ENCODE data around the gene LRMDA.

Gene LRMDA

DNA sequence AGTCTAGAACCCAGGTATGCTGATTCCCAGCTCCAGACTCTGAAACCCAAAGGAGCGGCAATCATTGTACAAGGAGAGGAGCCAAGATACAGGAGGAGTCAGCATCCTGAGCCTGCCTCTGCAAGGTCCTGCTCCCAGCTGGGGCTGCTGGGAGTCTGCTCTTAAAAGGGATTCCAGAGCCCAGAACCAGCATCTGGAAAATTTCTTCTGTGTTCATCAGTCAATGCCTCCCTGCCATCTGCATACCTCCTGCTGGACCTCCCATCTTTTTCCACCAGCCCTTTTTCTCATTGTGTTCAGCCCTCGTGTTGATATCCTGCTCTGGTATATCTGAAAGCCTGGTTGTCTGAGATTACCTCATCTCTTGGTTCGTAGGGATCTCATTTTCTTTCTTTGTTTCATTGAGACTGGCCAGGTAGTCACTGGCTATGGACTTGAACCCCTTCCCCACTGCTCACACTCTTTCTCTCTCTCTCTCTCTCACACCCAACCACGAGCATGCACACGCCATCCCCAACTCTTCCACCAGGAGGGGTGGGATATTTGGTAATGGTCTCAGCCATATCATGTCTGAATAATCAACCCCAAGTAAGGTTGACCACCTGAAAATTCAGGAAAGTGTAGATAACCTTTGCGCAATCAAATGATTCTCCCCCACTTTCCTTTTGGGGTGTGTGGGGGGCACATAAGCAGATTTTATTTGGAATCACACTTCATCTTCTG lies 608.8 kb downstream of the LRMDA start:
- TF ChIP-seq ZBTB7A (IDR thresholded peaks at IDR 0.05; ENCODE audit: low read depth) (no peak), YY1 (IDR thresholded peaks at IDR 0.05; ENCODE audit: low read depth) (no peak), EP300 (IDR thresholded peaks at IDR 0.05; ENCODE audit: borderline replicate concordance) (no peak)

DNA sequence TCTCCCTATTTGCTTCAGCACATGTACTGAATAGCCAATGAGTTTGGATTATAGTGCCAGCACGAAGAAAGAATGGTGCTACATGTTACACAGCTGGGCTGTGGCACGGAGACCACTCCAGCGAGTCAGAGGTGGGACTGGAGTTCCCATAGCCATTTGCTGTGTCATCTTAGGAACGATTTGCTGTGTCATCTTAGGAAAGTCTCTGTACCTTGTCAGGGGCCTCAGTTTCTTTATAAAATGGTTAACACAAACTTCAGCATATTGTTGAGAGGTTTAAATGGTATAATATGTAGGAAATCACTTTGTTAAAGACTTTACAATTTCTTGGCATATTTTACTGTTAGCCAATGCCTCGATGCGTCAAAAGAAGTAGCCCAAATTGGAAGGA lies 609.4 kb downstream of the LRMDA start:
- TF ChIP-seq EGR1 (IDR thresholded peaks at IDR 0.05) (no peak), YY1 (IDR thresholded peaks at IDR 0.05; ENCODE audit: low read depth) (no peak), CEBPB (IDR thresholded peaks at IDR 0.05) (no peak), TEAD4 (IDR thresholded peaks at IDR 0.05) (no peak), CREB1 (IDR thresholded peaks at IDR 0.05; ENCODE audit: low read depth) (no peak), RAD21 (IDR thresholded peaks at IDR 0.05; ENCODE audit: low read depth) (no peak), ZBTB7A (IDR thresholded peaks at IDR 0.05; ENCODE audit: low read depth) (no peak)
- TF ChIP-seq, protein P1, sequence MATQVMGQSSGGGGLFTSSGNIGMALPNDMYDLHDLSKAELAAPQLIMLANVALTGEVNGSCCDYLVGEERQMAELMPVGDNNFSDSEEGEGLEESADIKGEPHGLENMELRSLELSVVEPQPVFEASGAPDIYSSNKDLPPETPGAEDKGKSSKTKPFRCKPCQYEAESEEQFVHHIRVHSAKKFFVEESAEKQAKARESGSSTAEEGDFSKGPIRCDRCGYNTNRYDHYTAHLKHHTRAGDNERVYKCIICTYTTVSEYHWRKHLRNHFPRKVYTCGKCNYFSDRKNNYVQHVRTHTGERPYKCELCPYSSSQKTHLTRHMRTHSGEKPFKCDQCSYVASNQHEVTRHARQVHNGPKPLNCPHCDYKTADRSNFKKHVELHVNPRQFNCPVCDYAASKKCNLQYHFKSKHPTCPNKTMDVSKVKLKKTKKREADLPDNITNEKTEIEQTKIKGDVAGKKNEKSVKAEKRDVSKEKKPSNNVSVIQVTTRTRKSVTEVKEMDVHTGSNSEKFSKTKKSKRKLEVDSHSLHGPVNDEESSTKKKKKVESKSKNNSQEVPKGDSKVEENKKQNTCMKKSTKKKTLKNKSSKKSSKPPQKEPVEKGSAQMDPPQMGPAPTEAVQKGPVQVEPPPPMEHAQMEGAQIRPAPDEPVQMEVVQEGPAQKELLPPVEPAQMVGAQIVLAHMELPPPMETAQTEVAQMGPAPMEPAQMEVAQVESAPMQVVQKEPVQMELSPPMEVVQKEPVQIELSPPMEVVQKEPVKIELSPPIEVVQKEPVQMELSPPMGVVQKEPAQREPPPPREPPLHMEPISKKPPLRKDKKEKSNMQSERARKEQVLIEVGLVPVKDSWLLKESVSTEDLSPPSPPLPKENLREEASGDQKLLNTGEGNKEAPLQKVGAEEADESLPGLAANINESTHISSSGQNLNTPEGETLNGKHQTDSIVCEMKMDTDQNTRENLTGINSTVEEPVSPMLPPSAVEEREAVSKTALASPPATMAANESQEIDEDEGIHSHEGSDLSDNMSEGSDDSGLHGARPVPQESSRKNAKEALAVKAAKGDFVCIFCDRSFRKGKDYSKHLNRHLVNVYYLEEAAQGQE (IDR thresholded peaks at IDR 0.05; ENCODE audit: low read depth): no peak

DNA sequence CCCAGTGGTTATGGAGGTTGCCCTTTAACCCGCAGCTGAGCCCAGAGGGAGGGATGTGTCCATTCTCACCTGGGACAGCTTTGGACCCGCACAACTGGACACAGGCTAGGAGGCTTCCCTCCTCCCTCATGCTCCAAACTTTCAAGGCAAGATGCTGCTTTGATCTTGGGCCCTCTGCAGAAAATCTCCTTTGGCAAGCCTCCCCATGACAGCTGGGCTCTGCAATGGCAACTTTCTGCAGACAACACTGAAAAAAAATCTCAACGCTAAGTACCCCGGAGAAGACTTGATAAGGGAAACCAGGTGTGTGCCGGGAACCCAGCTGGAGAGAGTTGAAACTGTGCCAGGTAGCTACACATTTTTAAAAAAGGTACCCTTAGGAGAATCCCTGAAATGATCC lies 610.1 kb downstream of the LRMDA start:
- TF ChIP-seq EGR1 (IDR thresholded peaks at IDR 0.05): no peak
- TF ChIP-seq YY1 (IDR thresholded peaks at IDR 0.05; ENCODE audit: low read depth): no peak
- TF ChIP-seq, protein P2, sequence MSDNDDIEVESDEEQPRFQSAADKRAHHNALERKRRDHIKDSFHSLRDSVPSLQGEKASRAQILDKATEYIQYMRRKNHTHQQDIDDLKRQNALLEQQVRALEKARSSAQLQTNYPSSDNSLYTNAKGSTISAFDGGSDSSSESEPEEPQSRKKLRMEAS (IDR thresholded peaks at IDR 0.05): no peak
- no peak for TF ChIP-seq TAF1 (IDR thresholded peaks at IDR 0.05; ENCODE audit: low read depth)
- no peak for TF ChIP-seq TEAD4 (IDR thresholded peaks at IDR 0.05)
- no peak for TF ChIP-seq CEBPB (IDR thresholded peaks at IDR 0.05)
- TF ChIP-seq ZBTB7A (IDR thresholded peaks at IDR 0.05; ENCODE audit: low read depth): no peak
- TF ChIP-seq, protein P3, sequence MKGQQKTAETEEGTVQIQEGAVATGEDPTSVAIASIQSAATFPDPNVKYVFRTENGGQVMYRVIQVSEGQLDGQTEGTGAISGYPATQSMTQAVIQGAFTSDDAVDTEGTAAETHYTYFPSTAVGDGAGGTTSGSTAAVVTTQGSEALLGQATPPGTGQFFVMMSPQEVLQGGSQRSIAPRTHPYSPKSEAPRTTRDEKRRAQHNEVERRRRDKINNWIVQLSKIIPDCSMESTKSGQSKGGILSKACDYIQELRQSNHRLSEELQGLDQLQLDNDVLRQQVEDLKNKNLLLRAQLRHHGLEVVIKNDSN (IDR thresholded peaks at IDR 0.05): no peak
- TF ChIP-seq, protein P1 (IDR thresholded peaks at IDR 0.05; ENCODE audit: low read depth): no peak
- no peak for TF ChIP-seq FOXM1 (IDR thresholded peaks at IDR 0.05; ENCODE audit: borderline replicate concordance, low read depth)
- TF ChIP-seq NFIC (IDR thresholded peaks at IDR 0.05): no peak
- no peak for TF ChIP-seq TCF12 (IDR thresholded peaks at IDR 0.05; ENCODE audit: low read depth)
- no peak for TF ChIP-seq EP300 (IDR thresholded peaks at IDR 0.05; ENCODE audit: borderline replicate concordance)
- TF ChIP-seq RAD21 (IDR thresholded peaks at IDR 0.05; ENCODE audit: low read depth): no peak
- TF ChIP-seq CREB1 (IDR thresholded peaks at IDR 0.05; ENCODE audit: low read depth): no peak

DNA sequence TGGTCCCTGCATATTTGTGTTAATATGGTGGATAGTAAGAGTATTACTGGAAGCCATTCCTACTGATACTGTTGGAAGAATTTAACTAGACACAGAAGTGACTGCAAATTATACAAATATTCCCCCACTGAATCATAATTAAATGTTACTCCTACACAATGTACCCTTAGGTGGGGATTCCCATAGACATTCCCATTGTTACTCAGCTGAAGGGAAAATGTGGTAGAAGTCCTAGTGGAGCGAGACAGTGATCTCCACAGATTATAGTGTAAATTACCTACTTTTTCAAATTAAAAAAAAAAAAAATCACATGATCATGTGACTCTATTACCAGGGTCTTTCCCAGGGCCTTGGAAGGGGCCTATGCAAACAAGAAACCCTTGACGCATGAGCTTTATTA lies 611.8 kb downstream of the LRMDA start:
- TF ChIP-seq YY1 (IDR thresholded peaks at IDR 0.05; ENCODE audit: low read depth): no peak
- TF ChIP-seq TAF1 (IDR thresholded peaks at IDR 0.05; ENCODE audit: low read depth): no peak
- no peak for TF ChIP-seq FOXM1 (IDR thresholded peaks at IDR 0.05; ENCODE audit: borderline replicate concordance, low read depth)
- TF ChIP-seq TCF12 (IDR thresholded peaks at IDR 0.05; ENCODE audit: low read depth): no peak
- TF ChIP-seq TEAD4 (IDR thresholded peaks at IDR 0.05): no peak
- TF ChIP-seq, protein P2 (IDR thresholded peaks at IDR 0.05): no peak
- TF ChIP-seq NFIC (IDR thresholded peaks at IDR 0.05): no peak
- TF ChIP-seq CEBPB (IDR thresholded peaks at IDR 0.05): no peak
- TF ChIP-seq, protein P1 (IDR thresholded peaks at IDR 0.05; ENCODE audit: low read depth): no peak

DNA sequence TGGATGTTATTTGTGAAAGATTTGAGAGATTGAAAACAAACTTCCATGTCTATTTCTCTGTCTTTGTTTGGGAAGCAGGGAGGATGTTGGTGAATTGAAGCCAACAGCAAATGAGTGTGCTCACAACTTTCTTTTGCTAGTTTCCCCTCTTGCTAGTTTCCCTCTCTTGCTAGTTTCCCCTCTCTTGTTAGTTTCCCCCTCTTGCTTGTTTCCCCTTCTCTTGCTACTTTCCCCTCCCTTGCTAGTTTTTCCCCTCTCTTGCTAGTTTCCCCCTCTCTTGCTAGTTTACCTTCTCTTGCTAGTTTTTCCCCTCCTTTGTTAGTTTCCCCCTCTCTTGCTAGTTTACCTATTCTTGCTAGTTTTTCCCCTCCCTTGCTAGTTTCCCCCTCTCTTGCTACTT lies 613.3 kb downstream of the LRMDA start:
- no peak for TF ChIP-seq EP300 (IDR thresholded peaks at IDR 0.05; ENCODE audit: borderline replicate concordance)
- no peak for TF ChIP-seq TEAD4 (IDR thresholded peaks at IDR 0.05)
- no peak for TF ChIP-seq TCF12 (IDR thresholded peaks at IDR 0.05; ENCODE audit: low read depth)
- no peak for TF ChIP-seq ZBTB7A (IDR thresholded peaks at IDR 0.05; ENCODE audit: low read depth)

Data from Ishikawa (cell line).